IMR-90 (cell line): ENCODE data around the gene IFNK. TPM values are rescaled to one million over a fixed set of nuclear protein-coding genes. Genes with fewer than 3 reads are reported as not detected.

ENCODE experiments used
- ATAC-seq: fragments of 200-7000 bp; cut with Tn5 transposase; 2 replicates; pipeline ENCODE4 v1.9.1; 2020; ENCODE audit warnings: low read depth, mild to moderate bottlenecking, moderate library complexity
- BruUV-seq: library from RNA; stranded (reverse); fragments of 400-500 nt; replicated peaks from 2 replicates; lab custom pipeline; 2021; lab: Mats Ljungman, UMichigan
- CTCF ChIA-PET: fragments of 300-600 bp; formaldehyde crosslinking; extraction: SDS; loops from one replicate; lab custom pipeline; 2021; ENCODE audit warnings: antibody characterized with exemption; lab: Yijun Ruan, JAX
- POLR2A ChIA-PET: fragments of 300-600 bp; sonication (Branson Sonifier 250); formaldehyde crosslinking; loops from one replicate; lab custom pipeline; 2022; ENCODE audit warnings: antibody characterized with exemption; ENCODE audit not compliant: unreplicated experiment; lab: Charles Lee
- DNase-seq: peaks from one replicate; pipeline ENCODE4 v3.0.0; 2013
- H2AFZ ChIP-seq: replicated peaks from 2 replicates; pipeline ENCODE3; 2013; ENCODE audit warnings: low read length, mild to moderate bottlenecking; ENCODE audit not compliant: poor library complexity
- H2AK5ac ChIP-seq: 2 replicates; pipeline ENCODE4 v1.6.1; 2013; ENCODE audit warnings: low read depth, low read length, inconsistent platforms
- H2AK9ac ChIP-seq: replicated peaks from 2 replicates; pipeline ENCODE3; 2013; ENCODE audit warnings: mild to moderate bottlenecking, low read depth, low read length, moderate library complexity; ENCODE audit not compliant: poor library complexity
- H2BK120ac ChIP-seq: 2 replicates; pipeline ENCODE4 v1.6.1; 2013; ENCODE audit warnings: low read depth, low read length, inconsistent platforms
- H2BK15ac ChIP-seq: 3 replicates; pipeline ENCODE4 v1.6.1; 2013; ENCODE audit warnings: low read depth, low read length, inconsistent platforms
- H2BK20ac ChIP-seq: 2 replicates; pipeline ENCODE4 v1.6.1; 2013; ENCODE audit warnings: low read depth, mild to moderate bottlenecking, inconsistent platforms, low read length, moderate library complexity
- H2BK5ac ChIP-seq: 2 replicates; pipeline ENCODE4 v1.6.1; 2013; ENCODE audit warnings: mild to moderate bottlenecking, low read depth, low read length, inconsistent platforms; ENCODE audit not compliant: poor library complexity, severe bottlenecking
- H3K14ac ChIP-seq: replicated peaks from 2 replicates; pipeline ENCODE4 v1.6.1; 2013; ENCODE audit warnings: low read depth, low read length, inconsistent platforms
- H3K18ac ChIP-seq: 2 replicates; pipeline ENCODE4 v1.6.1; 2013; ENCODE audit warnings: low read depth, low read length, control low read depth
- H3K23ac ChIP-seq: 2 replicates; pipeline ENCODE4 v1.6.1; 2013; ENCODE audit warnings: low read depth, low read length, inconsistent platforms
- H3K27ac ChIP-seq: 2 replicates; pipeline ENCODE4 v1.5.1; 2013; ENCODE audit warnings: mild to moderate bottlenecking, control low read depth, low read length; ENCODE audit not compliant: insufficient read depth
- H3K27me3 ChIP-seq: 2 replicates; pipeline ENCODE4 v1.6.1; 2013; ENCODE audit warnings: low read length; ENCODE audit not compliant: control insufficient read depth, insufficient read depth
- H3K36me3 ChIP-seq: 2 replicates; pipeline ENCODE4 v1.6.1; 2013; ENCODE audit warnings: low read length, mixed read lengths; ENCODE audit not compliant: control insufficient read depth, insufficient read depth
- H3K4ac ChIP-seq: 2 replicates; pipeline ENCODE4 v1.6.1; 2013; ENCODE audit warnings: low read depth, low read length, inconsistent platforms
- H3K4me1 ChIP-seq: 2 replicates; pipeline ENCODE4 v1.6.1; 2013; ENCODE audit warnings: low read length, mixed read lengths; ENCODE audit not compliant: control insufficient read depth, insufficient read depth
- H3K4me2 ChIP-seq: 2 replicates; pipeline ENCODE4 v1.6.1; 2013; ENCODE audit warnings: low read depth, mild to moderate bottlenecking, control low read depth, low read length, moderate library complexity
- H3K4me3 ChIP-seq: 2 replicates; pipeline ENCODE4 v1.5.1; 2013; ENCODE audit warnings: low read depth, mild to moderate bottlenecking, control low read depth, low read length, moderate library complexity; ENCODE audit not compliant: insufficient read depth
- H3K56ac ChIP-seq: 2 replicates; pipeline ENCODE4 v1.6.1; 2013; ENCODE audit warnings: low read length, inconsistent platforms; ENCODE audit not compliant: insufficient read depth; ENCODE audit errors: extremely low read depth
- H3K79me1 ChIP-seq, 2 experiments: 2 replicates each; pipeline ENCODE4 v1.6.1; 2013; ENCODE audit warnings: low read length in 2 of 2, inconsistent platforms in 1 of 2, low read depth in 1 of 2
- H3K9ac ChIP-seq: 2 replicates; pipeline ENCODE4 v1.6.1; 2013; ENCODE audit warnings: low read depth, low read length, control low read depth
- H3K9me1 ChIP-seq: 2 replicates; pipeline ENCODE4 v1.6.1; 2013; ENCODE audit warnings: low read length, inconsistent platforms; ENCODE audit not compliant: insufficient read depth
- H3K9me3 ChIP-seq: 2 replicates; pipeline ENCODE4 v1.6.1; 2013; ENCODE audit warnings: low read length; ENCODE audit not compliant: control insufficient read depth, insufficient read depth
- H4K20me1 ChIP-seq: 2 replicates; pipeline ENCODE4 v1.6.1; 2013; ENCODE audit warnings: low read length, inconsistent platforms; ENCODE audit not compliant: insufficient read depth
- H4K5ac ChIP-seq: 2 replicates; pipeline ENCODE4 v1.6.1; 2013; ENCODE audit warnings: mild to moderate bottlenecking, low read depth, low read length, control low read depth
- H4K8ac ChIP-seq, 2 experiments: 2 replicates each; pipeline ENCODE4 v1.6.1; 2013; ENCODE audit warnings: low read depth in 2 of 2, low read length in 2 of 2, control low read depth in 1 of 2, inconsistent platforms in 1 of 2
- H4K91ac ChIP-seq: 2 replicates; pipeline ENCODE4 v1.6.1; 2013; ENCODE audit warnings: low read depth, low read length, inconsistent platforms; ENCODE audit not compliant: insufficient read depth
- BHLHE40 ChIP-seq: fragments of 150-350 bp; IDR thresholded peaks from 2 replicates; pipeline ENCODE4 v1.6.1; 2016; ENCODE audit warnings: mild to moderate bottlenecking, low read depth, low read length
- CHD1 ChIP-seq: IDR thresholded peaks from 2 replicates; pipeline ENCODE4 v1.6.1; 2012; ENCODE audit warnings: low read depth, low read length, improper control_type of control experiment
- FOS ChIP-seq: fragments of 150-350 bp; IDR thresholded peaks from 2 replicates; pipeline ENCODE4 v1.6.1; 2016; ENCODE audit warnings: low read depth, low read length
- MAFK ChIP-seq: IDR thresholded peaks from 2 replicates; pipeline ENCODE4 v1.6.1; 2012; ENCODE audit warnings: low read depth, low read length, improper control_type of control experiment
- NFE2L2 ChIP-seq: fragments of 150-350 bp; IDR thresholded peaks from 2 replicates; pipeline ENCODE4 v1.6.1; 2016; ENCODE audit warnings: low read depth, mild to moderate bottlenecking, low read length
- RAD21 ChIP-seq: IDR thresholded peaks from 2 replicates; pipeline ENCODE4 v1.6.1; 2012; ENCODE audit warnings: low read length, improper control_type of control experiment
- RCOR1 ChIP-seq: IDR thresholded peaks from 2 replicates; pipeline ENCODE4 v1.6.1; 2012; ENCODE audit warnings: mild to moderate bottlenecking, low read length, improper control_type of control experiment; ENCODE audit not compliant: insufficient replicate concordance
- RFX5 ChIP-seq: IDR thresholded peaks from 2 replicates; pipeline ENCODE4 v1.8.0; 2012; ENCODE audit warnings: low read depth, mild to moderate bottlenecking, low read length, moderate library complexity
- USF2 ChIP-seq: fragments of 150-350 bp; IDR thresholded peaks from 2 replicates; pipeline ENCODE4 v1.6.1; 2017; ENCODE audit warnings: mild to moderate bottlenecking, antibody characterized with exemption, low read length, low read depth
- WGBS, 2 experiments: methylation state at CpG; one replicate each; pipeline versions ENCODE4 v1.1.5 to v1.1.7; 2013; ENCODE audit warnings: missing lambda C conversion rate in 2 of 2; ENCODE audit not compliant: insufficient read length in 1 of 2; ENCODE audit errors: extremely low coverage in 2 of 2; 5-methylcytosine and 5-hydroxymethylcytosine counted together
- dilution Hi-C: fragments of 300-500 bp; cut with HindIII; formaldehyde crosslinking; loops from one replicate; pipeline ENCODE4 v1.14.3; 2018; ENCODE audit warnings: low sequenced_read_pairs; ENCODE audit not compliant: unreplicated experiment
- in situ Hi-C: fragments of 300-500 bp; cut with MboI; formaldehyde crosslinking; loops from 3 replicates; pipeline ENCODE4 v1.14.3; 2019; ENCODE audit warnings: low sequenced_read_pairs, inconsistent platforms, mixed read lengths
- intact Hi-C: fragments of 100-400 bp; cut with micrococcal nuclease; formaldehyde crosslinking; loops from 2 replicates; pipeline ENCODE4 v1.10.0; 2022
- polyA plus RNA-seq, 3 experiments: library from polyadenylated mRNA; depleted of rRNA; stranded (reverse); fragments of >200 nt; gene quantifications; 2 replicates each; pipeline ENCODE4 v1.2.3, GENCODE V29; 2012; ENCODE audit warnings: low replicate concordance in 1 of 3
- total RNA-seq: library from RNA; depleted of rRNA; stranded (reverse); fragments of >200 nt; gene quantifications from 2 replicates; pipeline ENCODE4 v1.2.3, GENCODE V29; 2012

IFNK gene
- total and polyA plus RNA-seq, 2 of the 4 experiments (the other 2 are of a cell fraction) = not detected

- H3K18ac ChIP-seq = no peak overlapping the region
- H3K14ac ChIP-seq = no peak overlapping the region
- H3K9me3 ChIP-seq = no peaks in the 10 kb centered on the region
- no peaks in the 10 kb centered on the region for H3K79me1 ChIP-seq
- no peak overlapping the region for H2AK9ac ChIP-seq
- no peak overlapping the region for H2AK5ac ChIP-seq
- no peak overlapping the region for H4K91ac ChIP-seq
- ATAC-seq (no peak), DNase-seq (no peak)
- TF ChIP-seq RCOR1 (no peak), RAD21 (no peak), USF2 (no peak), MAFK (no peak), FOS (no peak), BHLHE40 (no peak), RFX5 (no peak), NFE2L2 (no peak), CHD1 (no peak)
- no peak overlapping the region for H3K56ac ChIP-seq
- in situ Hi-C loops (no loop called here), dilution Hi-C loops (no loop called here), intact Hi-C loops (no loop called here)
- H3K27me3 ChIP-seq = peaks cover 27% of the 10 kb centered on the region
- H4K8ac ChIP-seq = no peak overlapping the region
- H3K4me1 ChIP-seq = no peaks in the 10 kb centered on the region
- H3K23ac ChIP-seq = no peak overlapping the region
- H4K5ac ChIP-seq = no peak overlapping the region
- no CpG with 5 or more reads among the region's 4 CpGs for WGBS, 2 experiments
- H3K9ac ChIP-seq = no peak overlapping the region
- H3K9me1 ChIP-seq = no peaks in the 10 kb centered on the region
- BruUV-seq = no TSS peak
- no peak overlapping the region for H2BK15ac ChIP-seq
- no peak overlapping the region for H3K4me2 ChIP-seq
- H4K20me1 ChIP-seq = no peaks in the 10 kb centered on the region
- no peak overlapping the region for H3K4ac ChIP-seq
- no peaks in the 10 kb centered on the region for H3K36me3 ChIP-seq
- no peak overlapping the region for H2AFZ ChIP-seq
- H3K27ac ChIP-seq = no peak overlapping the region
- no peak overlapping the region for H3K4me3 ChIP-seq
- CTCF ChIA-PET = interaction anchor here (2.9 kb wide), 1 partner anchor 8 kb away, joined by 16 read pairs; no protein-coding TSS in a partner anchor
- POLR2A ChIA-PET = no interaction called here
- no peak overlapping the region for H2BK5ac ChIP-seq
- no peak overlapping the region for H2BK120ac ChIP-seq
- H2BK20ac ChIP-seq = no peak overlapping the region
These were observed 7.0 kb downstream of the IFNK start for GRCh38 chr9:27530915-27531755.
